ENCODE results near the gene CRADD.

The CRADD gene

GRCh38 chr12:93745286-93745685 is 68.1 kb downstream of the CRADD start:
- DNase-seq (ENCODE audit: low read depth in 1 of 2, low spot score in 1 of 2): no peak
- Histone ChIP-seq H3K27me3 (ENCODE audit: insufficient read depth, poor library complexity, severe bottlenecking) (peaks cover 6% of the 10 kb centered on the region), H3K4me3 (replicated peaks; ENCODE audit: insufficient read depth, low read length) (no peak overlapping the region), H3K27ac (replicated peaks) (no peak overlapping the region)
- TF ChIP-seq CTCF (IDR thresholded peaks at IDR 0.05; ENCODE audit: insufficient read depth, low read length) (no peak), REST (IDR thresholded peaks at IDR 0.05; ENCODE audit: insufficient replicate concordance, low read depth) (no peak), POLR2AphosphoS5 (IDR thresholded peaks at IDR 0.05; ENCODE audit: low read depth) (no peak), GABPA (IDR thresholded peaks at IDR 0.05; ENCODE audit: low read depth) (no peak)

GRCh38 chr12:93746572-93747168 is 69.5 kb downstream of the CRADD start:
- Histone ChIP-seq H3K27me3 (ENCODE audit: insufficient read depth, poor library complexity, severe bottlenecking) (no peaks in the 10 kb centered on the region), H3K27ac (replicated peaks) (no peak overlapping the region), H3K4me3 (replicated peaks; ENCODE audit: insufficient read depth, low read length) (no peak overlapping the region)
- no peak for DNase-seq (ENCODE audit: low read depth in 1 of 2, low spot score in 1 of 2)
- TF ChIP-seq SPI1 (IDR thresholded peaks at IDR 0.05; ENCODE audit: borderline replicate concordance, low read depth) (no peak), CTCF (IDR thresholded peaks at IDR 0.05; ENCODE audit: insufficient read depth, low read length) (no peak), POLR2AphosphoS5 (IDR thresholded peaks at IDR 0.05; ENCODE audit: low read depth) (no peak), GABPA (IDR thresholded peaks at IDR 0.05; ENCODE audit: low read depth) (no peak), REST (IDR thresholded peaks at IDR 0.05; ENCODE audit: insufficient replicate concordance, low read depth) (no peak)

GRCh38 chr12:93748672-93749383 is 71.7 kb downstream of the CRADD start:
- Histone ChIP-seq H3K27ac (replicated peaks) (no peak overlapping the region), H3K27me3 (ENCODE audit: insufficient read depth, poor library complexity, severe bottlenecking) (no peaks in the 10 kb centered on the region), H3K4me3 (replicated peaks; ENCODE audit: insufficient read depth, low read length) (no peak overlapping the region)
- DNase-seq (ENCODE audit: low read depth in 1 of 2, low spot score in 1 of 2): no peak
- TF ChIP-seq GABPA (IDR thresholded peaks at IDR 0.05; ENCODE audit: low read depth) (no peak), SPI1 (IDR thresholded peaks at IDR 0.05; ENCODE audit: borderline replicate concordance, low read depth) (no peak), CTCF (IDR thresholded peaks at IDR 0.05; ENCODE audit: insufficient read depth, low read length) (no peak), POLR2AphosphoS5 (IDR thresholded peaks at IDR 0.05; ENCODE audit: low read depth) (no peak), REST (IDR thresholded peaks at IDR 0.05; ENCODE audit: insufficient replicate concordance, low read depth) (no peak)
